ENCODE results near the gene EFCAB6.

DNA sequence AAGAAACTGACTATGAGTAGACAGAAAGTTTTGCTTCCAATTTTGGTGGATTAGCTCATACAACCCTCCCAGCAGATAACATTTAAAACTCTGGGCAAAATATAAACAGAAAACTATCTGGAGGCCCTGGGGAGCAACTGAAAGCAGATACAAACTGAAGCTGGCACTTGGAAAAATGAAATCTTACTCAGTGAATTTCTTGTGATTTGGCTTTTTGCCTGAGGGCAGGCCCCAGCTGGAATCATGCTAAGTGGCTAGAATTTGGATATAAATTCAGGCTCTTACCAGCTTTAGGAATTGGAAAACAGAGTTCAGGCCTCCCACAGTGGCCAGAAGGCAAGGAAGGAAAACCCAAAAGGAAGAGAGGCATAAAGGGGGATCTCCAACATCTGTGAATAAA, 85.8 kb downstream of the EFCAB6 start:
- TF ChIP-seq EP300 (IDR thresholded peaks at IDR 0.05; ENCODE audit: borderline replicate concordance): no peak
- TF ChIP-seq, protein P1, sequence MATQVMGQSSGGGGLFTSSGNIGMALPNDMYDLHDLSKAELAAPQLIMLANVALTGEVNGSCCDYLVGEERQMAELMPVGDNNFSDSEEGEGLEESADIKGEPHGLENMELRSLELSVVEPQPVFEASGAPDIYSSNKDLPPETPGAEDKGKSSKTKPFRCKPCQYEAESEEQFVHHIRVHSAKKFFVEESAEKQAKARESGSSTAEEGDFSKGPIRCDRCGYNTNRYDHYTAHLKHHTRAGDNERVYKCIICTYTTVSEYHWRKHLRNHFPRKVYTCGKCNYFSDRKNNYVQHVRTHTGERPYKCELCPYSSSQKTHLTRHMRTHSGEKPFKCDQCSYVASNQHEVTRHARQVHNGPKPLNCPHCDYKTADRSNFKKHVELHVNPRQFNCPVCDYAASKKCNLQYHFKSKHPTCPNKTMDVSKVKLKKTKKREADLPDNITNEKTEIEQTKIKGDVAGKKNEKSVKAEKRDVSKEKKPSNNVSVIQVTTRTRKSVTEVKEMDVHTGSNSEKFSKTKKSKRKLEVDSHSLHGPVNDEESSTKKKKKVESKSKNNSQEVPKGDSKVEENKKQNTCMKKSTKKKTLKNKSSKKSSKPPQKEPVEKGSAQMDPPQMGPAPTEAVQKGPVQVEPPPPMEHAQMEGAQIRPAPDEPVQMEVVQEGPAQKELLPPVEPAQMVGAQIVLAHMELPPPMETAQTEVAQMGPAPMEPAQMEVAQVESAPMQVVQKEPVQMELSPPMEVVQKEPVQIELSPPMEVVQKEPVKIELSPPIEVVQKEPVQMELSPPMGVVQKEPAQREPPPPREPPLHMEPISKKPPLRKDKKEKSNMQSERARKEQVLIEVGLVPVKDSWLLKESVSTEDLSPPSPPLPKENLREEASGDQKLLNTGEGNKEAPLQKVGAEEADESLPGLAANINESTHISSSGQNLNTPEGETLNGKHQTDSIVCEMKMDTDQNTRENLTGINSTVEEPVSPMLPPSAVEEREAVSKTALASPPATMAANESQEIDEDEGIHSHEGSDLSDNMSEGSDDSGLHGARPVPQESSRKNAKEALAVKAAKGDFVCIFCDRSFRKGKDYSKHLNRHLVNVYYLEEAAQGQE (IDR thresholded peaks at IDR 0.05; ENCODE audit: low read depth): no peak
- no peak for TF ChIP-seq YY1 (IDR thresholded peaks at IDR 0.05; ENCODE audit: low read depth)
- TF ChIP-seq, protein P2, sequence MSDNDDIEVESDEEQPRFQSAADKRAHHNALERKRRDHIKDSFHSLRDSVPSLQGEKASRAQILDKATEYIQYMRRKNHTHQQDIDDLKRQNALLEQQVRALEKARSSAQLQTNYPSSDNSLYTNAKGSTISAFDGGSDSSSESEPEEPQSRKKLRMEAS (IDR thresholded peaks at IDR 0.05): no peak
- TF ChIP-seq CREB1 (IDR thresholded peaks at IDR 0.05; ENCODE audit: low read depth): no peak
- no peak for TF ChIP-seq FOXM1 (IDR thresholded peaks at IDR 0.05; ENCODE audit: borderline replicate concordance, low read depth)
- TF ChIP-seq, protein P3, sequence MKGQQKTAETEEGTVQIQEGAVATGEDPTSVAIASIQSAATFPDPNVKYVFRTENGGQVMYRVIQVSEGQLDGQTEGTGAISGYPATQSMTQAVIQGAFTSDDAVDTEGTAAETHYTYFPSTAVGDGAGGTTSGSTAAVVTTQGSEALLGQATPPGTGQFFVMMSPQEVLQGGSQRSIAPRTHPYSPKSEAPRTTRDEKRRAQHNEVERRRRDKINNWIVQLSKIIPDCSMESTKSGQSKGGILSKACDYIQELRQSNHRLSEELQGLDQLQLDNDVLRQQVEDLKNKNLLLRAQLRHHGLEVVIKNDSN (IDR thresholded peaks at IDR 0.05): no peak

Data from Ishikawa (cell line).